Measurements from ENCODE around the gene SRGAP3.

DNA sequence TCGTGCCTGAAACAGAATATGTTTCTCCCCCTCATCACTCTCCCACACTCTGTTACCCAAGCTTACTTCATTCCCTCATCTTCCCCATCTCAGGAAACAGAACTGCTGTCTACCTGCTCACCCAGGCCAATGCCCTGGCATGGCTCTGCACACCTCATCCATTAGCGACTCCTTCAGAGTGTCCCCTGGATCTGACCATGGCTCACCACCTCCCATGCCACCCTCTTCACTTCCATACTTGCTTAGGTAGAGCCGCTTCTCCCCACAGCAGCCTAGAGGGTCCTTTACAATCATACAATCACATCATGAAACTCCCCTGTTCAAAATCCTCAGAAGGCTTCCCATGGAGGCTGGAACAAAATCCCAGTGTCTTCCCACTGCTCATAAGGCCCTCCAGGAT lies 252.3 kb downstream of the SRGAP3 start:
- TF ChIP-seq, protein P1, sequence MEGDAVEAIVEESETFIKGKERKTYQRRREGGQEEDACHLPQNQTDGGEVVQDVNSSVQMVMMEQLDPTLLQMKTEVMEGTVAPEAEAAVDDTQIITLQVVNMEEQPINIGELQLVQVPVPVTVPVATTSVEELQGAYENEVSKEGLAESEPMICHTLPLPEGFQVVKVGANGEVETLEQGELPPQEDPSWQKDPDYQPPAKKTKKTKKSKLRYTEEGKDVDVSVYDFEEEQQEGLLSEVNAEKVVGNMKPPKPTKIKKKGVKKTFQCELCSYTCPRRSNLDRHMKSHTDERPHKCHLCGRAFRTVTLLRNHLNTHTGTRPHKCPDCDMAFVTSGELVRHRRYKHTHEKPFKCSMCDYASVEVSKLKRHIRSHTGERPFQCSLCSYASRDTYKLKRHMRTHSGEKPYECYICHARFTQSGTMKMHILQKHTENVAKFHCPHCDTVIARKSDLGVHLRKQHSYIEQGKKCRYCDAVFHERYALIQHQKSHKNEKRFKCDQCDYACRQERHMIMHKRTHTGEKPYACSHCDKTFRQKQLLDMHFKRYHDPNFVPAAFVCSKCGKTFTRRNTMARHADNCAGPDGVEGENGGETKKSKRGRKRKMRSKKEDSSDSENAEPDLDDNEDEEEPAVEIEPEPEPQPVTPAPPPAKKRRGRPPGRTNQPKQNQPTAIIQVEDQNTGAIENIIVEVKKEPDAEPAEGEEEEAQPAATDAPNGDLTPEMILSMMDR (conservative IDR thresholded peaks at IDR 0.05; ENCODE audit: low read depth, low read length), result no peak
- no peak for TF ChIP-seq EZH2 (IDR thresholded peaks at IDR 0.05; ENCODE audit: borderline replicate concordance, low read depth, low read length, poor library complexity, severe bottlenecking)

Measured in A673 (cell line).